ENCODE measurements around the gene INSL4. TPM values are rescaled to one million over a fixed set of nuclear protein-coding genes. Genes with fewer than 3 reads are reported as not detected.

Gene INSL4
- not detected in 2 replicates for polyA plus RNA-seq
- not detected in 2 replicates for polyA minus RNA-seq

- H3K9me3 ChIP-seq (ENCODE audit: low read length), result no peaks in the 10 kb centered on the region
- H3K9me2 ChIP-seq (ENCODE audit: insufficient read depth, low read length), result no peaks in the 10 kb centered on the region
- no peaks in the 10 kb centered on the region for H4K20me1 ChIP-seq (ENCODE audit: insufficient read depth)
- TF ChIP-seq REST (IDR thresholded peaks at IDR 0.05; ENCODE audit: borderline replicate concordance), result no peak
- no peak for TF ChIP-seq POLR2AphosphoS5 (IDR thresholded peaks at IDR 0.05)
- TF ChIP-seq CTCF (IDR thresholded peaks at IDR 0.05; ENCODE audit: poor library complexity, severe bottlenecking), result no peak
- no peak for TF ChIP-seq RAD21 (conservative IDR thresholded peaks at IDR 0.05)
- no peak for TF ChIP-seq EP300 (conservative IDR thresholded peaks at IDR 0.05; ENCODE audit: poor library complexity, severe bottlenecking)
- no peak for TF ChIP-seq TAF1 (IDR thresholded peaks at IDR 0.05; ENCODE audit: low read depth)
- TF ChIP-seq EZH2 (IDR thresholded peaks at IDR 0.05; ENCODE audit: borderline replicate concordance, insufficient read depth, low read length, poor library complexity, severe bottlenecking), result no peak
- TF ChIP-seq MXI1 (conservative IDR thresholded peaks at IDR 0.05; ENCODE audit: poor library complexity, severe bottlenecking), result no peak
- no peak for TF ChIP-seq SMC3 (conservative IDR thresholded peaks at IDR 0.05; ENCODE audit: poor library complexity)
- no peaks in the 10 kb centered on the region for H3F3A ChIP-seq (ENCODE audit: insufficient read depth, low read length, poor library complexity, severe bottlenecking)
- no peaks in the 10 kb centered on the region for H3K27me3 ChIP-seq (ENCODE audit: insufficient read depth, low read depth, low read length)
- H3K79me2 ChIP-seq (replicated peaks; ENCODE audit: insufficient read depth, low read length), result no peaks in the 10 kb centered on the region
- H2AFZ ChIP-seq (ENCODE audit: low read depth, low read length), result no peak within 1 kb of the TSS
- no peak within 1 kb of the TSS for H3K4me3 ChIP-seq (ENCODE audit: low read length)
- H3K4me2 ChIP-seq (ENCODE audit: low read length), result no peak within 1 kb of the TSS
- H3K9ac ChIP-seq (ENCODE audit: low read length), result no peak within 1 kb of the TSS
- H3K27ac ChIP-seq (ENCODE audit: low read length), result no peak within 1 kb of the TSS
- H3K36me3 ChIP-seq (ENCODE audit: insufficient read depth, low read length), result no peaks in the 10 kb centered on the region
Observed at GRCh38 chr9:5231212-5231611, at the start of gene INSL4. Gene INSL4, plus strand, starts transcription at chr9:5231419. Its CDS starts 105 bp downstream, at chr9:5231524.

GRCh38 chr9:5184776-5185175, 46.4 kb upstream of the INSL4 start:
- H3K9me3 ChIP-seq (ENCODE audit: low read length), result no peaks in the 10 kb centered on the region
- H3K79me2 ChIP-seq (replicated peaks; ENCODE audit: insufficient read depth, low read length), result no peaks in the 10 kb centered on the region
- H3K9me2 ChIP-seq (ENCODE audit: insufficient read depth, low read length), result no peaks in the 10 kb centered on the region
- H3K36me3 ChIP-seq (ENCODE audit: insufficient read depth, low read length), result no peaks in the 10 kb centered on the region
- no peaks in the 10 kb centered on the region for H3F3A ChIP-seq (ENCODE audit: insufficient read depth, low read length, poor library complexity, severe bottlenecking)
- H4K20me1 ChIP-seq (ENCODE audit: insufficient read depth), result no peaks in the 10 kb centered on the region
- no peak for TF ChIP-seq REST (IDR thresholded peaks at IDR 0.05; ENCODE audit: borderline replicate concordance)
- TF ChIP-seq CTCF (IDR thresholded peaks at IDR 0.05; ENCODE audit: poor library complexity, severe bottlenecking), result no peak
- no peaks in the 10 kb centered on the region for H3K27me3 ChIP-seq (ENCODE audit: insufficient read depth, low read depth, low read length)
- H3K27ac ChIP-seq (ENCODE audit: low read length), result no peak overlapping the region
- H3K4me3 ChIP-seq (ENCODE audit: low read length), result no peak overlapping the region
- no peak overlapping the region for H3K4me2 ChIP-seq (ENCODE audit: low read length)
- no peak overlapping the region for H3K9ac ChIP-seq (ENCODE audit: low read length)
- H2AFZ ChIP-seq (ENCODE audit: low read depth, low read length), result no peak overlapping the region
